Nucleus accumbens (tissue), 56 donors: ENCODE data around the gene OBSL1.

ENCODE experiments used
- DNase-seq, 56 donors: peaks; one replicate each; lab custom pipeline; 2025; lab: John Stamatoyannopoulos, UW

OBSL1 gene

GRCh38 chr2:219537657-219538488 is 33.5 kb downstream of the OBSL1 start:
- DNase-seq: no peak

- no peak for DNase-seq
Observed at GRCh38 chr2:219536967-219537366, 34.4 kb downstream of the OBSL1 start.

- no peak for DNase-seq
Observed at GRCh38 chr2:219536425-219536824, 34.9 kb downstream of the OBSL1 start.

GRCh38 chr2:219533930-219534661 is 37.2 kb downstream of the OBSL1 start:
- no peak for DNase-seq

GRCh38 chr2:219532378-219532649 is 39.0 kb downstream of the OBSL1 start:
- DNase-seq: no peak

GRCh38 chr2:219531639-219532377 is 39.5 kb downstream of the OBSL1 start:
- DNase-seq: no peak

GRCh38 chr2:219530048-219530963 is 41.0 kb downstream of the OBSL1 start:
- DNase-seq: peak; percentile 8 to 90 (median 75)

GRCh38 chr2:219527472-219527871 is 43.9 kb downstream of the OBSL1 start:
- DNase-seq: no peak

GRCh38 chr2:219527076-219527394 is 44.3 kb downstream of the OBSL1 start:
- peak in 1 of 56 donors; percentile 23 for DNase-seq

- no peak for DNase-seq
Observed at GRCh38 chr2:219526320-219527075, 44.8 kb downstream of the OBSL1 start.

- no peak for DNase-seq
Observed at GRCh38 chr2:219525533-219526232, 45.7 kb downstream of the OBSL1 start.

- no peak for DNase-seq
Observed at GRCh38 chr2:219524817-219525216, 46.5 kb downstream of the OBSL1 start.

GRCh38 chr2:219523031-219523671 is 48.2 kb downstream of the OBSL1 start:
- peak in 2 of 56 donors; percentile 40 to 41 for DNase-seq

GRCh38 chr2:219522111-219523030 is 49.0 kb downstream of the OBSL1 start:
- DNase-seq: peak in 11 of 56 donors; percentile 23 to 49 (median 27)

GRCh38 chr2:219521066-219521880 is 50.1 kb downstream of the OBSL1 start:
- DNase-seq: peak in 10 of 56 donors; percentile 5 to 35 (median 19)

- DNase-seq: no peak
Observed at GRCh38 chr2:219520079-219520478, 51.3 kb downstream of the OBSL1 start.
